ENCODE data around the gene CEBPG. TPM values are rescaled to one million over a fixed set of nuclear protein-coding genes. Genes with fewer than 3 reads are reported as not detected.

CEBPG gene
- total RNA-seq, 1 donor from 2014 or later: 19.3 TPM

DNA sequence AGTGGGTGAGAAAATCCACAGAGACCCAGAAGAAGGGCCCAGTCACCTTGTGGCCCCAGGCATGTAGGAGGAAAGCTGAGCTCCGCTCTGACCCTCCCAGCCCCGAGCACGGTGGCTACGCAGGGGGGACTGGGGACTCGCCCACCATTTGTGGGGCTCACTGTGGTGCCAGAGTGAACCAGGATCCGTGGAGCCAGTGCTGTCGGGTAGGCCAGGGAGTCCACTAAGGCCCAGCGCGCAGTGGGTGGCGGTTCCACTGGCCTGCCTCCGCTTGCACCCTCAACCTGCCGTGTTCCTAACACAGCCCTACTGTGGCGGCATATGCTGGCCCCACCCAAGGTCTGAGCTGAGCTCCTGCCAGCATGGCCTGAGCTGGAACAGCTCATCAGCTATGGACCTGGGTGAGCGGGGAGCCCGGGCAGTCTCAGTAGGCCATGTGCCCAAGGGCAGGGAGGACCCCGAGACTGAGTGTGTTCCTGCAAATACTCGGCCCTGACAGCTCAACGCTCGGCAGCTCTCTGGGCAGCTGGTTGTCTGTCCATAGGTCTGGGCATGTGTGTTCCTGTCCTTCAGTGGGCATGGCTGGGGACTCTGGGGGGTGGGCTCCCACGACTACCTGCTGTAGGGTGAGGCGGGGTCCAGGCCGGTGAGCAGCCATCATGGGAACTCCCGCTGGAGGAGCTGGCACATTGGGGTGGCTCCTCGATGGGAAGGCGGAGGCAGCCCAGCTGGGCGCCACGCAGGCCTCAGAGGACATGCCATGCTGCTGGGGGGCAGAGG lies 36.6 kb downstream of the CEBPG start:
- TF ChIP-seq, protein P1, sequence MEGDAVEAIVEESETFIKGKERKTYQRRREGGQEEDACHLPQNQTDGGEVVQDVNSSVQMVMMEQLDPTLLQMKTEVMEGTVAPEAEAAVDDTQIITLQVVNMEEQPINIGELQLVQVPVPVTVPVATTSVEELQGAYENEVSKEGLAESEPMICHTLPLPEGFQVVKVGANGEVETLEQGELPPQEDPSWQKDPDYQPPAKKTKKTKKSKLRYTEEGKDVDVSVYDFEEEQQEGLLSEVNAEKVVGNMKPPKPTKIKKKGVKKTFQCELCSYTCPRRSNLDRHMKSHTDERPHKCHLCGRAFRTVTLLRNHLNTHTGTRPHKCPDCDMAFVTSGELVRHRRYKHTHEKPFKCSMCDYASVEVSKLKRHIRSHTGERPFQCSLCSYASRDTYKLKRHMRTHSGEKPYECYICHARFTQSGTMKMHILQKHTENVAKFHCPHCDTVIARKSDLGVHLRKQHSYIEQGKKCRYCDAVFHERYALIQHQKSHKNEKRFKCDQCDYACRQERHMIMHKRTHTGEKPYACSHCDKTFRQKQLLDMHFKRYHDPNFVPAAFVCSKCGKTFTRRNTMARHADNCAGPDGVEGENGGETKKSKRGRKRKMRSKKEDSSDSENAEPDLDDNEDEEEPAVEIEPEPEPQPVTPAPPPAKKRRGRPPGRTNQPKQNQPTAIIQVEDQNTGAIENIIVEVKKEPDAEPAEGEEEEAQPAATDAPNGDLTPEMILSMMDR (conservative IDR thresholded peaks at IDR 0.05; ENCODE audit: low read depth, low read length): no peak
- no peak for DNase-seq (ENCODE audit: low read depth)
- no peak overlapping the region for H3K4me3 ChIP-seq (ENCODE audit: low read depth, low read length)

DNA sequence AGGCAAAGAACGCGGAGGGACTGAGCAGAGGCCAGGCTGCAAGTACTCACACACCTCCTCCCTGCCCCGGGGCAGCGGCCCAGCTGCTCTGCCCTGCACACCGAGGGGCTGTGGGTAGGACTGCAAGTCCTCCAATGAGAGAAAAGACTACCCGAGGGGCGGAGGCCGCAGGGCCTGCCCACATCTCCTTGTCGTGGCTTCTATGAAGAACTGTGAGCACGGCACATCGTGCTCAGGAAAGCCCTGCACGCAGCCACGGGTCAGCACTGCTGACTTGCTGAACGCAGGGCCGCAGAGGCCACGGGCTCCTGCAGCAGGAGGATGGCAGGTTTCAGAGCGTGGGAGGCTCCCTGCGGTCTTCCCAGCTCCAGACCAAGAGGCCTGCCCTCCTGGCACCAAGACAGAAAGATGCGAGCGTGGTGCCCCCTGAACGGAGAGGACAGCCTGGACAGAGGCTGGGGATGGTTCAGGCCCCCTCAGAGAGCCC lies 37.4 kb downstream of the CEBPG start:
- H3K4me3 ChIP-seq (ENCODE audit: low read depth, low read length): no peak overlapping the region
- no peak for DNase-seq (ENCODE audit: low read depth)
- TF ChIP-seq, protein P1 (conservative IDR thresholded peaks at IDR 0.05; ENCODE audit: low read depth, low read length): no peak

DNA sequence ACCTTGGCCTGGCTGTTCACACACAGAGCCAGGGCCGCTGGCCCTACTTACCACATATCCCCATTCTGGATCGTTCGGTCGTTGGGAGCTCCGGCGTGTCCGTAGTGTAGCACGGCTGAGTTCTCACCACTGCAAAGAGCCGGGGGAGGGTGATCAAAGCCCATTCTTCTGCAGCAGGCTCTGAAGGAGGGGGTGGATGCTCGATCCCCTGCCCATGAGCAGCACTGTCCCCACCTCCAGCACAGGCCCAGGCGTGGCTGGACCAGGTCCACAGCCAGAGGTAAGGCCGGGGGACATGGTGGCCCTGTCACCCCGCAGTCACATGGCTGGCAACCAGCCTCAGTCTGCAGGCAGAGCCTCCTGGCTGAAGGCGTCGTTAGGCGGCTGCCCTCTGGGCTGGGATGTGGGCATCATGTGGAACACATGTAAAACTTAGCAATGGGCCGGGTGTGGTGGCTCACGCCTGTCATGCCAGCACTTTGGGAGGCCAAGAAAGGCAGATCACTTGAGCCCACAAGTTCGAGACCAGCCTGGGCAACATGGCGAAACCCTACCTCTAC lies 38.2 kb downstream of the CEBPG start:
- no peak for DNase-seq (ENCODE audit: low read depth)
- no peak overlapping the region for H3K4me3 ChIP-seq (ENCODE audit: low read depth, low read length)
- TF ChIP-seq, protein P1 (conservative IDR thresholded peaks at IDR 0.05; ENCODE audit: low read depth, low read length): no peak

DNA sequence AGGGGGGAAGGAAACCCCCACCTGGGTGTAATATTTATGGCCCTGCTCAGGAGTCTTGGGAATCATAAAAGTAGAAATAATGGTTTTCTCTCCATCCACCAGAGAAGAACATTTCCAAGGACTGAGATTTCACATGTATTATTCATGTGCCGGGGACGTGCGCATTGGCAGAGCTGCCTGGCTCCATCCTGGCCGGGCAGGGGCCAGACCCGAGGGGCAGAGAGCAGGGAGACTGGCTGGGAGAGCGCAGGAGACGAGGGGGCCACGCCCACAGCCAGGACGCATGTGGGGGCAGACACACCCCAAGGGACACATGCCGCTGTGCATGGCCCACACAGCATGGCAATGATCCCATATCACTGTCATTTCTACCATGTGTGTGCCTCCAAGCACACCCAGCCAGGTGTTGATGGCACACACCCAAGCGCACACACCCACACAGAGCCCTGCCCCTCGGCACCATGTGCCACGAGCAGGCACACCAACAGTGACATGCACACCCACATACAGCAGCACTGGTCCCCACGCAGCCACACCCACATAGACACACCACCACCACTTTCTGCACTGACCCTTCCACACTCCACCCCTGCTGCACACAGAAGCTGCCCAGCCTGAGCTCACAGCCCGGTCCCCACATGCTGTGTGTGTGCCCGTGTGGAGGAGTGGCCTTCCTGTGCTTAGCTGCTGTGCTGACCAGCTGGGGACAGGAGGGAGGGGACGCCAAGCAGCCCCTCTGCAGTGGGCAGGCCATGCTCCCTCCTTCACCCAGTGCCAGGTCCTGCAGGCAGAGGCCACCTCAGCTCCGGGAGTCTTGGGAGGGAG lies 39.3 kb downstream of the CEBPG start:
- TF ChIP-seq, protein P1 (conservative IDR thresholded peaks at IDR 0.05; ENCODE audit: low read depth, low read length): no peak
- no peak overlapping the region for H3K4me3 ChIP-seq (ENCODE audit: low read depth, low read length)

DNA sequence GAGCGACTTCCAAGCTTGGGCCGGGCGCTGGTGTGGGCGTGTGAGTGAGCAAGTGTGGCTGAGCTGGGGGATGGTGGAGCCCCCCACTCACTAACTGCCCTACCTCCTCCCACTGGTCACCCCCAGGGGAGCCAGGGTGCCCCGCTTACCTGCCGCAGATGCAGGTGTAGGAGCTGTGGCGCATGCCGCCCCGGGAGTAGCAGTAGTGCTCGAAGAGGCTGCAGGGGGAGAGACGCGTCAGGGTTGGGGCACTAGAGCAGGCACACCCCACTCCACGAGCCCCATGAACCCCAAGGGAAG lies 39.9 kb downstream of the CEBPG start:
- TF ChIP-seq, protein P1 (conservative IDR thresholded peaks at IDR 0.05; ENCODE audit: low read depth, low read length): no peak
- no peak for DNase-seq (ENCODE audit: low read depth)
- H3K4me3 ChIP-seq (ENCODE audit: low read depth, low read length): no peak overlapping the region

More for the DNA sequence above, 39.3 kb downstream of the CEBPG start:
- no peak for DNase-seq (ENCODE audit: low read depth)

DNA sequence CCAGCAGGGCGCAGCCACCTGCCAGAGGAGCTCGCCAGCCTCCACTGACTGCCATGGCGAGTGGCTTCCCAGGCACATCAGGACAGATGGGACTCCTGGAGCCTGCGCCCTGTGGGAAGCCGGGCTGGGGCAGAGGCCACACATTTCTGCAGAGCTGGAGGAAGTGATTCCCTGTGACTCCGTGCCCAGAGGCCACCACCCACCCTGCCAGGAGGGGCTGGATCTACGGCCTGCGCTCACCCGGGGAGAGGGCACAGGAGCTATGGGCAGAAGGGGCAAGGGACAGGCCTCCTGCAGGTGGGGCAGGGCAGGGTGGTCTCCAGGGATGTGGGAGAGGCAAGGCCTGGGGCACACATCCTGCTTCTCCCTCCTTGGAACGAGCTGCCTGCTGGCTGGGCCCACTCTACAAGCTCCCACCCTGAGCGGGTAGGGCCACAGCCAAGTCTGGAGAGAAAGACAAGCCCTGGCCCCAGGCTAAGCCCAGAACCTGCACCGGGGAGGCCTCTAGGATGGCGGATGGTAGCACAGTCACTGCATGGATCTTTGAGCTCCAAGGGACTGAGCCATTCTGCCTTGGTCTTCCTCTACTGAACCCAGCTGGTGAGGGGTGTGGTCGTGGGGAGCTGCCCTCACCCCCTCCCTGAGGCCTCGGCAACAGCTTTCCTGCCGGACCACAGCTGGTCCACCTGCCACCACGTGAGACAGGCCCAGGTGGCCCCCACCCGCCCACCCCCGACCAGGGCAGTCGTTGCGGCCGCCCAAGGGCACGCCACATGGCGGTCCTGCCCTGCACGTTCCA lies 40.6 kb downstream of the CEBPG start:
- DNase-seq (ENCODE audit: low read depth): no peak
- no peak overlapping the region for H3K4me3 ChIP-seq (ENCODE audit: low read depth, low read length)
- TF ChIP-seq, protein P1 (conservative IDR thresholded peaks at IDR 0.05; ENCODE audit: low read depth, low read length): no peak

All from epithelial cell of proximal tubule (primary cell).